Transverse colon (tissue), 4 donors: ENCODE measurements around the gene PTGIS. TPM values are rescaled to one million over a fixed set of nuclear protein-coding genes. Genes with fewer than 3 reads are reported as not detected.

Experiments
- DNase-seq: peaks from one replicate; pipeline ENCODE4 v3.0.0-alpha.2; 2019
- H3K27ac ChIP-seq, 4 donors: fragments of 200-600 bp; sonication (generic); 2 replicates each; pipeline ENCODE4 v1.5.1; 2016 to 2018; ENCODE audit warnings: inconsistent platforms in 4 of 4
- H3K27me3 ChIP-seq: fragments of 200-600 bp; sonication (generic); 2 replicates; pipeline ENCODE4 v1.5.1; 2017; ENCODE audit warnings: inconsistent platforms
- H3K36me3 ChIP-seq, 4 donors: fragments of 200-600 bp; sonication (generic); 2 replicates each; pipeline ENCODE4 v1.5.1; 2017 to 2019; ENCODE audit warnings: inconsistent platforms in 4 of 4
- H3K4me1 ChIP-seq, 4 donors: fragments of 200-600 bp; sonication (generic); 2 replicates each; pipeline ENCODE4 v1.5.1; 2017 to 2020; ENCODE audit warnings: inconsistent platforms in 4 of 4
- H3K4me3 ChIP-seq, 4 donors: fragments of 200-600 bp; sonication (generic); 1 replicate in 1 of 4; 2 replicates in 3 of 4; pipeline versions ENCODE4 v1.5.1 to v1.6.1; 2017 to 2019; ENCODE audit warnings: inconsistent platforms in 4 of 4
- H3K9me3 ChIP-seq, 2 donors: fragments of 200-600 bp; sonication (generic); 2 replicates each; pipeline ENCODE4 v1.5.1; 2017 to 2019; ENCODE audit warnings: inconsistent platforms in 2 of 2
- CTCF ChIP-seq, 5 experiments: fragments of 200-600 bp in 3 of 5; fragments of 450-650 bp in 2 of 5; sonication (generic) in 3 of 5; IDR thresholded peaks; 1 replicate in 2 of 5; 2 replicates in 3 of 5; pipeline ENCODE4 v1.5.1; 2016 to 2017; ENCODE audit warnings: antibody characterized with exemption in 5 of 5, inconsistent platforms in 3 of 5, mild to moderate bottlenecking in 2 of 5, moderate library complexity in 1 of 5
- EP300 ChIP-seq: sonication (generic); formaldehyde crosslinking; IDR thresholded peaks from one replicate; pipeline ENCODE4 v1.6.1; 2017; ENCODE audit warnings: antibody characterized with exemption, low read depth
- POLR2A ChIP-seq: fragments of 450-650 bp; IDR thresholded peaks from one replicate; pipeline ENCODE4 v1.6.1; 2016; ENCODE audit warnings: antibody characterized with exemption, mild to moderate bottlenecking, moderate library complexity
- POLR2AphosphoS5 ChIP-seq, 3 donors: sonication (generic); formaldehyde crosslinking; IDR thresholded peaks; one replicate each; pipeline ENCODE4 v1.6.1; 2016; ENCODE audit warnings: antibody characterized with exemption in 3 of 3
- WGBS, 2 donors: methylation state at CpG; one replicate each; pipeline ENCODE4 v1.1.5; 2018; ENCODE audit warnings: low coverage in 1 of 2; 5-methylcytosine and 5-hydroxymethylcytosine counted together
- in situ Hi-C, 4 donors: fragments of 200-750 bp; cut with MboI; loops; one replicate each; pipeline versions ENCODE4 v1.15.0 to v1.15.1; 2017; ENCODE audit warnings: low sequenced_read_pairs in 3 of 4, low pct_ligation_motif_present in 1 of 4, low pct_unique_long_range_greater_than_20kb in 1 of 4
- intact Hi-C: fragments of 100-400 bp; cut with DNase I; formaldehyde crosslinking; loops from one replicate; pipeline ENCODE4 v1.15.1; 2023; ENCODE audit warnings: low total_unique reads
- total RNA-seq, 4 donors: library from RNA; depleted of rRNA; stranded (reverse); fragments of >200 nt; gene quantifications; one replicate each; pipeline ENCODE4 v1.1.0, GENCODE V29; 2016

PTGIS gene
- total RNA-seq, 4 donors from 2014 or later = 9.4 to 22.3 (median 15.6) TPM

DNA sequence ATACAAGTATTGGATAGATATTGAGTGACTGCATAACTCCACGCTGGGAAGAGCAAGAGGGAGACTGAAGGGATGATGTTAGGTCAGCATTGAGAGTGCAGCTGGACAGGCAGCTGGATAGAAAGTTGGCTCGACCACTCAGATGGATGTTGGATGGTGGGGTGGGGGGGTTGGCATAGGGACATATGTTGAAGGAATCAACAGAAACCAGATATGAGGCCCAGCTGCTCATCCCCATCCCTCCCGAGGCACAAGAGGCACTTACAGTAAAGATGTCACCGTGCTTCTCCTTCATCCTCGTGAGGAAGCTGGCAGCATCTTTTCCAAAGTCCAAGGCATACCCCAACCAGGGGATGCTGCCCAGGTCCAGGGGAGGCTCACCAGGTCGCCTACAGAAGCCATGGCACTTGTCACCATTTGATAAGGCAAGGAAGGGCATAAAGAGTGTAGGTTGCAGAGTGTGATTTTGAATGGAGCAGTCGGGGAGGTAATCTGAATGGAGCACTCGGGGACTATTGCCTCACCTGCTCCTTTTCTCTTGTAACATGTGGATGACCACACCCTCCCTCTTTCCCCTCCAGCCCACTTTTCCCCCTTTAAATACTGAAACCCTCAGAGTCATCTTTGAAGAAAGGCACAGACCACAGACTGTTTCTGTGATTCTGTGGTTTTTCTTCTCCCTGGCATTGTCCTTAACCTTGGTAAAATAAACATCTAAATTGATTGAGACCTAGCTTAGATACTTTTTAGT, 18.0 kb downstream of the PTGIS start:
- no peaks in the 10 kb centered on the region for H3K36me3 ChIP-seq
- H3K27me3 ChIP-seq = peaks cover 6% of the 10 kb centered on the region
- WGBS, 2 donors = 65 to 77% methylated on average over 3 to 8 of the region's 8 CpGs
- no peak for DNase-seq
- H3K4me1 ChIP-seq = peaks cover 0 to 19% (median 9%) of the 10 kb centered on the region in 4 donors
- no peak overlapping the region for H3K4me3 ChIP-seq
- no peak for TF ChIP-seq POLR2A
- TF ChIP-seq CTCF (IDR thresholded peaks at IDR 0.05) = no peak
- H3K27ac ChIP-seq = no peak overlapping the region
- no peaks in the 10 kb centered on the region for H3K9me3 ChIP-seq
- in situ Hi-C loops = loop anchor here in 3 of 4 donors (5.0 to 10.0 kb wide), 4 partner anchors 55 to 305 kb away; no protein-coding TSS in a partner anchor
- intact Hi-C loops = loop anchor here (10.0 kb wide), 1 partner anchor 295 kb away; no protein-coding TSS in a partner anchor

- no peak for DNase-seq
- TF ChIP-seq EP300 (no peak), CTCF (IDR thresholded peaks at IDR 0.05) (no peak), POLR2AphosphoS5 (IDR thresholded peaks at IDR 0.05) (no peak), POLR2A (no peak)
- H3K9me3 ChIP-seq = no peaks in the 10 kb centered on the region
- in situ Hi-C loops = loop anchor here in 3 of 4 donors (5.0 to 10.0 kb wide), 4 partner anchors 56 to 306 kb away; no protein-coding TSS in a partner anchor
- H3K36me3 ChIP-seq = no peaks in the 10 kb centered on the region
- H3K27me3 ChIP-seq = no peaks in the 10 kb centered on the region
- WGBS, 2 donors = 96 to 100% methylated on average over 1 of the region's 1 CpG
- peaks cover 0 to 18% (median 9%) of the 10 kb centered on the region in 4 donors for H3K4me1 ChIP-seq
- H3K4me3 ChIP-seq = no peak overlapping the region
- intact Hi-C loops = loop anchor here (10.0 kb wide), 1 partner anchor 296 kb away; no protein-coding TSS in a partner anchor
- no peak overlapping the region for H3K27ac ChIP-seq
Observed at GRCh38 chr20:49548371-49548947, 19.5 kb downstream of the PTGIS start.

DNA sequence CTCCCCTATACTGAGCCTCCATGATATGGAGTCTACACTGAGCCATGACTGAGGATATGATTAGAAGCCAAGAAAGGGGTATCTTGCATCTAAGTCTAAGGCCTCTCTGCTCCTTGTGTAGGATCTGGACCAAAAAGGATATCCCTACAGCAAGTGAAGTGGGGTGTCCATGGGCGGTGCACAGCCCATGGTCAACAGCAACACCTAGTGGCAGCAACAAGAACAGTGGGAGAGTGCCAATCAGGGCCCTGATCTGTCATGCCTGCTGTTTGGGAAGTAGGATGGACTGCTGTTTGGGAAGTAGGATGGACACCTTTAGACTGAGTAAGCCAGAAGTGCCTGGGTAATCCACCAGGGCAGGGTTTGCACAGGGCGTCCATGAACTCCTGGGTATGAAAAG, 22.4 kb downstream of the PTGIS start:
- DNase-seq = no peak
- Histone ChIP-seq H3K4me1 (no peaks in the 10 kb centered on the region), H3K27me3 (no peaks in the 10 kb centered on the region), H3K9me3 (no peaks in the 10 kb centered on the region), H3K36me3 (no peaks in the 10 kb centered on the region), H3K4me3 (no peak overlapping the region), H3K27ac (no peak overlapping the region)
- in situ Hi-C loops = loop anchor here in 3 of 4 donors (5.0 to 10.0 kb wide), 4 partner anchors 59 to 309 kb away; no protein-coding TSS in a partner anchor
- TF ChIP-seq CTCF (IDR thresholded peaks at IDR 0.05) = no peak
- TF ChIP-seq POLR2A = no peak
- no peak for TF ChIP-seq POLR2AphosphoS5 (IDR thresholded peaks at IDR 0.05)
- TF ChIP-seq EP300 = no peak
- WGBS, 2 donors = 85% methylated on average over 2 of the region's 2 CpGs; no CpG with 5 or more reads in 1 of the 2 donors
- intact Hi-C loops = loop anchor here (10.0 kb wide), 1 partner anchor 299 kb away; no protein-coding TSS in a partner anchor

DNA sequence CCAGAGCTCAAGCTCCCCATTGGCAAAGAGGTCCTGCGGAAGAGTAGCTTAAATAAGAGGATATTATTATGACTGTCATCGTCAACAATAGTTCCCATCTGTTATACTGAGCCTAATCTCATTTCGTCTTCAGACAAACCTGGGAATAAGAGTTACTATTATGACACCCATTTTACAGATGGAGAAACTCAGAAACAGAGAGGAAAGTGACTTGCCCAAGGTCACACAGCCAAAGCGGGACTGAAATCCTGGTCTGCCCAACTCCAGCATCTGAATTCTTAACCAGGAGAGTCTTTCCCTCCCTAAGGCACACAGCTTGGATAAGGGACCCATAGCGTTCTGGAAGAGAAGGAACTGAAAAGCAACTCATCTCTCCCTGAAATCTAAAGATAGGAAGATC, 23.4 kb downstream of the PTGIS start:
- WGBS, 2 donors = 94 to 97% methylated on average over 2 to 5 of the region's 5 CpGs
- Histone ChIP-seq H3K9me3 (no peaks in the 10 kb centered on the region), H3K27me3 (no peaks in the 10 kb centered on the region), H3K36me3 (no peaks in the 10 kb centered on the region), H3K4me1 (no peaks in the 10 kb centered on the region), H3K4me3 (no peak overlapping the region), H3K27ac (no peak overlapping the region)
- intact Hi-C loops = loop anchor here (10.0 kb wide), 1 partner anchor 300 kb away; no protein-coding TSS in a partner anchor
- DNase-seq = no peak
- TF ChIP-seq POLR2AphosphoS5 (IDR thresholded peaks at IDR 0.05) (no peak), EP300 (no peak), POLR2A (no peak), CTCF (IDR thresholded peaks at IDR 0.05) (no peak)
- in situ Hi-C loops = loop anchor here in 3 of 4 donors (10.0 kb wide), 3 partner anchors 60 to 310 kb away; no protein-coding TSS in a partner anchor
